ENCODE data around the gene TMEM120B. TPM values are rescaled to one million over a fixed set of nuclear protein-coding genes. Genes with fewer than 3 reads are reported as not detected.
"Not testable (repeated sequence)": the region's sequence is repeated elsewhere in the genome, so short reads cannot be mapped to it uniquely, and the experiment has no call there.

The TMEM120B gene
- polyA plus RNA-seq, 3 donors = 6.1 to 10.6 (median 8.3) TPM

GRCh38 chr12:121702944-121703343 lies 9.6 kb upstream of the TMEM120B start:
- no peak overlapping the region for H3K27ac ChIP-seq (ENCODE audit: low read depth, low read length)
- WGBS, 3 donors = 84 to 92% (median 86%) methylated on average over 6 of the region's 6 CpGs

GRCh38 chr12:121705514-121705913 lies 7.0 kb upstream of the TMEM120B start:
- H3K27ac ChIP-seq (ENCODE audit: low read depth, low read length) = no peak overlapping the region

GRCh38 chr12:121708313-121709063 lies 4.1 kb upstream of the TMEM120B start:
- 77 to 82% (median 77%) methylated on average over 7 of the region's 7 CpGs for WGBS, 3 donors
- H3K27ac ChIP-seq (ENCODE audit: low read depth, low read length) = no peak overlapping the region

DNA sequence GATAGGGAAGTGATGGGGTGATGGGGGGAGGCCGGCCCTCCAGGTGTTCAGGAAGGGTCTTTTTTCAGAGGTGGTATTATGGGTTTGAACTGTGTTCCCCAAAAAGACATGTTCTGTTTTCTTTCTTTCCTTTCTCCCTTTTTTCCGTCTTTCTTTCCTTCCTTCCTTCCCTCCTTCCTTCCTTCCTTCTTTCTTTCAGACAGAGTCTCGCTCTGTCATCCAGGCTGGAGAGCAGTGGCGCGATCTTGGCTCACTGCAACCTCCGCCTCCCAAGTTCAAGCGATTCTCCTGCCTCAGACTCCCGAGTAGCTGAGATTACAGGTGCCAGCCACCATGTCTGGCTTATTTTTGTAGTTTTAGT lies 3.5 kb upstream of the TMEM120B start:
- H3K27ac ChIP-seq (ENCODE audit: low read depth, low read length) = not testable (repeated sequence)
- WGBS, 3 donors = 75 to 83% (median 78%) methylated on average over 8 of the region's 8 CpGs

DNA sequence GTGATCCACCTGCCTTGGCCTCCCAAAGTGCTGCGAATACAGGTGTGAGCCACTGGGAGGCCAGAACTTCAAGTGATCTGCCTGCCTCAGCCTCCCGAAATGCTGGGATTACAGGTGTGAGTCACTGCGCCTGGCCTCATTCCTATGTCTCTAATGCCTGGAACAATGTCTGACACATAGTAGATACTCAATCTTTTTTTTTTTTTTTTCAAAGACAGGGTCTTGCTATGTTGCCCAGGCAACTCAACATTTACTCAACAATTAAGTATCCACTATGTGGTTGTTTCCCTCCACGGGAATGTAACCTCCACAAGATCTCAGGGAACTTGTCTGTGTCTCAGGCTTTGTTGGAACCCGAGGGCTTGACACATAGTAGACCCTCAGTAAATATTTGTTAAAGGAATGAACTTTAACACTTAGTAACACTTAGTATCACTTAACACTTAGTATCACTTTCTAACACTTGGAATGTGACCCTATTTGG lies 3.0 kb upstream of the TMEM120B start:
- H3K27ac ChIP-seq (ENCODE audit: low read depth, low read length) = no peak overlapping the region
- WGBS, 3 donors = 75 to 88% (median 82%) methylated on average over 5 of the region's 5 CpGs

- 51 to 63% (median 52%) methylated on average over 24 of the region's 24 CpGs for WGBS, 3 donors
- no peak overlapping the region for H3K27ac ChIP-seq (ENCODE audit: low read depth, low read length)
Observed at GRCh38 chr12:121711361-121712189, 977 bp upstream of the TMEM120B start.

GRCh38 chr12:121712190-121712460 lies 427 bp upstream of the TMEM120B start:
- 0% methylated on average over 16 of the region's 16 CpGs for WGBS, 3 donors
- H3K27ac ChIP-seq (ENCODE audit: low read depth, low read length) = peak overlapping the region; percentile 31

DNA sequence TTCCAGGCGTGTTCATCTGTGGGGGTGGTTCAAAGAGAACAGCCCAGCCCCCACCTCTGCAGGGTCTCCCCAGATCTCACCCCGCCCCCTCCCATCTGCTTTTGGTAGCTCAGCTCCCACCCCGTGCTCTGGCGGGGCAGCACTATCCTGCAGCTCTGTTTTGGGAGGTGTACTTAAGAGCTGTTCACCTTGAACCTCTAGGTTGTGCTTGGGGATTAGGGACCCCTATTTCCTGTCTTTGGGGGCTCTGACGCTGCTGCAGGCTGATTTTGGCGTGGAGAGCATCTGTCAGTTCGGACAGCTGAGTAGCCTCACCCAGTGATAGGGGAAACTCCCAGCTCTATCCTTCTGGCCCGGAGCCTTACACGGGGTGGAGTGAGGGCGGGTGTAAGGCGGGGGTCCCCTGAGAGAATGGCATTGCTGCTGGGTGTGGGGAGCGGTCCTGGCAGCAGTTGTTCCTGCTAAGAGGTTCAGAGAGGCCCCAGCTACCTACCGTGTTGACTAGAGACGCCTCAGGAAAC lies 765 bp downstream of the TMEM120B start:
- WGBS, 3 donors = 13 to 17% (median 16%) methylated on average over 14 of the region's 14 CpGs
- no peak overlapping the region for H3K27ac ChIP-seq (ENCODE audit: low read depth, low read length)

DNA sequence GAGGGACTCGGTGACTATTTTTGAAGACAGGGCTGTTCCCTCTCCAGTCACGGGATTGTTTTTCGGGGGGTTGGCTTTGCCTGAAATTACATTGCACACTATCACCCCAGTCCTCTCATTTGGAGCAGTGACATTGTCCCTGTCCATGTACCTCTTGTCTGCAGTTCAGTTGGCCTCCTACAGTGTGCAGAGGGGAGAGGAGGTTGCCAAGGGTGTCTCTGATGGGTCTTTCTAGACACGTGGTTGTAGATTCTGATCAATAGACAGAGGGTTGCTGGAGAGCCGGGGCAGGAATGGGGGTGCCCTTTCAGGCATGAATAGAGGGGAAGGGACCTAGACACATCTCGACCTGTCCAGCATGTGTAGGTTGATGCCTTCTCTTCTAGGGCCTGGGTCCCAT lies 1.2 kb downstream of the TMEM120B start:
- WGBS, 3 donors = 41 to 54% (median 46%) methylated on average over 6 of the region's 6 CpGs
- no peak overlapping the region for H3K27ac ChIP-seq (ENCODE audit: low read depth, low read length)

- 94 to 96% (median 94%) methylated on average over 7 of the region's 7 CpGs for WGBS, 3 donors
- not testable (repeated sequence) for H3K27ac ChIP-seq (ENCODE audit: low read depth, low read length)
Observed at GRCh38 chr12:121715055-121715454, 2.5 kb downstream of the TMEM120B start.

DNA sequence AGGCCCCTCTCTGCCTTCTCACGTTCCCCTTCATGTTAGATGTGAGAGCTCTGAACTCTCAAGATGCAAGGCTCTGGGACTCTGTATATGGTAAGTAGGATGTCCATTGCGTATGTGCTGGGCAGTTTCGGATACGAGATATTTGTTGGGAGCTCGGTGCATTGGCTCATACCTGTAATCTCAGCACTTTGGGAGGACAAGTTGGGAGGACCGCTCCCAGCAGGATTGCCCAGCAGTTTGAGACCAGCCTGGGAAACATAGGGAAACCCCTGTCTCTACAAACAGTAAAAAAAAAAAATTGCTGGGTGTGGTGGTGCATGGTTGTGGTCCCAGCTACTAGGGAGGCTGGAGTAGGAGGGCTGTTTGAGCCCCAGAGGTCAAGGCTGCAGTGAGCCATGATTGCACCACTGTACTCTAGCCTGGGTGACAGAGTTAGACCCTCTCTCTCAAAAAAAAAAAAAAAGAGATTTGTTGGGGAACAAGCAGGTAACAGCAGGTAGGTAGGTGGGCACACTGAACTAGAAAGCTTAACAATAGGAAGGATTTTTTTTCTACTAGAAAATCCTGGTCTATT lies 3.4 kb downstream of the TMEM120B start:
- 79 to 80% (median 80%) methylated on average over 6 of the region's 6 CpGs for WGBS, 3 donors
- H3K27ac ChIP-seq (ENCODE audit: low read depth, low read length) = no peak overlapping the region

GRCh38 chr12:121717041-121717699 lies 4.6 kb downstream of the TMEM120B start:
- no peak overlapping the region for H3K27ac ChIP-seq (ENCODE audit: low read depth, low read length)
- 69 to 83% (median 72%) methylated on average over 10 of the region's 10 CpGs for WGBS, 3 donors

- no peak overlapping the region for H3K27ac ChIP-seq (ENCODE audit: low read depth, low read length)
- WGBS, 3 donors = 79 to 92% (median 87%) methylated on average over 3 of the region's 3 CpGs
Observed at GRCh38 chr12:121718653-121719239, 6.2 kb downstream of the TMEM120B start.

GRCh38 chr12:121719926-121720414 lies 7.4 kb downstream of the TMEM120B start:
- WGBS, 3 donors = 73 to 81% (median 80%) methylated on average over 14 of the region's 14 CpGs
- no peak overlapping the region for H3K27ac ChIP-seq (ENCODE audit: low read depth, low read length)

GRCh38 chr12:121720762-121721161 lies 8.2 kb downstream of the TMEM120B start:
- WGBS, 3 donors = 93 to 97% (median 97%) methylated on average over 5 of the region's 5 CpGs
- H3K27ac ChIP-seq (ENCODE audit: low read depth, low read length) = no peak overlapping the region

GRCh38 chr12:121722511-121722910 lies 10.0 kb downstream of the TMEM120B start:
- 85 to 100% (median 89%) methylated on average over 1 to 2 of the region's 3 CpGs for WGBS, 3 donors
- H3K27ac ChIP-seq (ENCODE audit: low read depth, low read length) = no peak overlapping the region

GRCh38 chr12:121723200-121723599 lies 10.6 kb downstream of the TMEM120B start:
- 86 to 96% (median 96%) methylated on average over 4 of the region's 4 CpGs for WGBS, 3 donors

GRCh38 chr12:121724925-121725324 lies 12.4 kb downstream of the TMEM120B start:
- 82 to 92% (median 90%) methylated on average over 2 of the region's 2 CpGs for WGBS, 3 donors
- H3K27ac ChIP-seq (ENCODE audit: low read depth, low read length) = no peak overlapping the region

More at GRCh38 chr12:121723200-121723599, 10.6 kb downstream of the TMEM120B start:
- no peak overlapping the region for H3K27ac ChIP-seq (ENCODE audit: low read depth, low read length)
